HFFc6 (cell line): Measurements from ENCODE around the gene CELSR1. TPM values are rescaled to one million over a fixed set of nuclear protein-coding genes. Genes with fewer than 3 reads are reported as not detected.

ENCODE experiments used
- DNase-seq: peaks from one replicate; pipeline ENCODE4 v3.0.0-alpha.2; 2018
- H3K27ac Mint-ChIP-seq: 2 replicates; pipeline ENCODE4 v1.8.0; 2020; ENCODE audit warnings: mild to moderate bottlenecking, mixed read lengths
- H3K27me3 Mint-ChIP-seq: 2 replicates; pipeline ENCODE4 v1.8.0; 2021; ENCODE audit warnings: mild to moderate bottlenecking, moderate library complexity, mixed read lengths; ENCODE audit not compliant: insufficient read depth
- H3K36me3 Mint-ChIP-seq: 2 replicates; pipeline ENCODE4 v1.8.0; 2021; ENCODE audit warnings: low read depth, mixed read lengths
- H3K4me1 Mint-ChIP-seq: 2 replicates; pipeline ENCODE4 v1.8.0; 2020; ENCODE audit warnings: low read depth, mixed read lengths
- H3K4me3 Mint-ChIP-seq: 2 replicates; pipeline ENCODE4 v1.8.0; 2020; ENCODE audit warnings: mild to moderate bottlenecking, moderate library complexity, mixed read lengths
- H3K9me3 Mint-ChIP-seq: 2 replicates; pipeline ENCODE4 v1.8.0; 2020; ENCODE audit warnings: mild to moderate bottlenecking, mixed read lengths
- total RNA-seq, 6 experiments: library from RNA; stranded (reverse); fragmentation: NEBNext Ultra II Directional; extraction: Animal tissue kit (Norgen Biotek cat#: 25700); gene quantifications; 2 replicates in 1 of 6; 3 replicates in 5 of 6; pipeline ENCODE4 v1.2.3, GENCODE V29; 2021
- TF ChIP-seq, protein P1 (sequence below): fragments of 200-600 bp; sonication (generic); IDR thresholded peaks from 2 replicates; pipeline ENCODE4 v1.5.0; 2021; ENCODE audit warnings: antibody characterized with exemption, mild to moderate bottlenecking

Gene CELSR1
- total RNA-seq, 6 experiments from 2014 or later: 4.7 to 8.2 (median 6.5) TPM

DNA sequence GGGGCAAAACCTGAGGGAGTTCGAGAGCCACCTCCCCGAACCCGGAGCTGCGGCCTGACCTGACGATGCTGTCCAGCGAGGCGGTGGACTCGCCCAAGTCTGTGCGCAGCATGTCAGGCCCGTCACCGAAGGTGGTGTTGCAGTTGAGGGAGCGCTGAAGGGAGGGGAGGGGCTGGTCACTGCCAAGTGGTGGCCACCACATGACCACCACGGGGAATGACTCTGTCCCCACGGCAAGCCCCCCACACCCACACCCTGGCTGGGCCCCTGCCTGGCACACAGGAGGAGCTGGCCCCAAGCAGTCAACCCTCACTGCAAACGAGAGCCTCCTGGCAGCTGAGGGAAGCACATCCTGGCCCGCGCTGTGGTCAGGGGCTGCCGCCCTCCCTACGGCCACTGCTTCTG is 171.1 kb downstream of the CELSR1 start:
- no peak for DNase-seq
- H3K4me1 Mint-ChIP-seq: no peaks in the 10 kb centered on the region
- no peak overlapping the region for H3K4me3 Mint-ChIP-seq
- no peaks in the 10 kb centered on the region for H3K9me3 Mint-ChIP-seq
- H3K27ac Mint-ChIP-seq: no peak overlapping the region
- no peaks in the 10 kb centered on the region; the same call in none of the 2 replicates for H3K27me3 Mint-ChIP-seq
- TF ChIP-seq, protein P1, sequence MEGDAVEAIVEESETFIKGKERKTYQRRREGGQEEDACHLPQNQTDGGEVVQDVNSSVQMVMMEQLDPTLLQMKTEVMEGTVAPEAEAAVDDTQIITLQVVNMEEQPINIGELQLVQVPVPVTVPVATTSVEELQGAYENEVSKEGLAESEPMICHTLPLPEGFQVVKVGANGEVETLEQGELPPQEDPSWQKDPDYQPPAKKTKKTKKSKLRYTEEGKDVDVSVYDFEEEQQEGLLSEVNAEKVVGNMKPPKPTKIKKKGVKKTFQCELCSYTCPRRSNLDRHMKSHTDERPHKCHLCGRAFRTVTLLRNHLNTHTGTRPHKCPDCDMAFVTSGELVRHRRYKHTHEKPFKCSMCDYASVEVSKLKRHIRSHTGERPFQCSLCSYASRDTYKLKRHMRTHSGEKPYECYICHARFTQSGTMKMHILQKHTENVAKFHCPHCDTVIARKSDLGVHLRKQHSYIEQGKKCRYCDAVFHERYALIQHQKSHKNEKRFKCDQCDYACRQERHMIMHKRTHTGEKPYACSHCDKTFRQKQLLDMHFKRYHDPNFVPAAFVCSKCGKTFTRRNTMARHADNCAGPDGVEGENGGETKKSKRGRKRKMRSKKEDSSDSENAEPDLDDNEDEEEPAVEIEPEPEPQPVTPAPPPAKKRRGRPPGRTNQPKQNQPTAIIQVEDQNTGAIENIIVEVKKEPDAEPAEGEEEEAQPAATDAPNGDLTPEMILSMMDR: no peak
- no peaks in the 10 kb centered on the region for H3K36me3 Mint-ChIP-seq

DNA sequence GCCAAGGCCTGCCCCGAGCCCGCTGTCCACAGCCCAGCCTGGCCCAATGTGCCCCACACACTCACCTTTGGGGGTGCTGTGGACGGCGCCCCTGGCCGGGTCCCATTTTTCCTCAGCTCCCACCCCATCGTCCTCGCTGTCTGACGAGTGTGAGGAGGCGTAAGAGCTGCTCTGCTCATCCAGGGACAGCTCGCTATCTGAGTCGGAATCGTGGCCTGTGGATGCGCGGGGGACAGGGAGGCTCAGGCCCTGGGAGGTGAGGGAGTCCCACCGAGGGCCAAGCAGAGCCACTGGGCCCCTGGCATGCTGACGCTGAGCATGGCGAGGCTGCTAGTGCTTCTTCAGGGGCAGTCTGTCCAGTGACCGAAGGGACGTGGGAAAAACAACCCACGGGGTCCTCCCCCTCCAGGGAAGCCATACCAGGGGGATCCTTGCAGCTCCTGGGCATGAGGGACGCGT is 172.2 kb downstream of the CELSR1 start:
- Mint-ChIP-seq H3K9me3 (no peaks in the 10 kb centered on the region), H3K4me1 (peaks cover 6% of the 10 kb centered on the region; the same call in 1 of the 2 replicates), H3K27ac (no peak overlapping the region), H3K27me3 (no peaks in the 10 kb centered on the region; the same call in none of the 2 replicates), H3K4me3 (no peak overlapping the region), H3K36me3 (no peaks in the 10 kb centered on the region)
- no peak for DNase-seq
- TF ChIP-seq, protein P1: no peak

DNA sequence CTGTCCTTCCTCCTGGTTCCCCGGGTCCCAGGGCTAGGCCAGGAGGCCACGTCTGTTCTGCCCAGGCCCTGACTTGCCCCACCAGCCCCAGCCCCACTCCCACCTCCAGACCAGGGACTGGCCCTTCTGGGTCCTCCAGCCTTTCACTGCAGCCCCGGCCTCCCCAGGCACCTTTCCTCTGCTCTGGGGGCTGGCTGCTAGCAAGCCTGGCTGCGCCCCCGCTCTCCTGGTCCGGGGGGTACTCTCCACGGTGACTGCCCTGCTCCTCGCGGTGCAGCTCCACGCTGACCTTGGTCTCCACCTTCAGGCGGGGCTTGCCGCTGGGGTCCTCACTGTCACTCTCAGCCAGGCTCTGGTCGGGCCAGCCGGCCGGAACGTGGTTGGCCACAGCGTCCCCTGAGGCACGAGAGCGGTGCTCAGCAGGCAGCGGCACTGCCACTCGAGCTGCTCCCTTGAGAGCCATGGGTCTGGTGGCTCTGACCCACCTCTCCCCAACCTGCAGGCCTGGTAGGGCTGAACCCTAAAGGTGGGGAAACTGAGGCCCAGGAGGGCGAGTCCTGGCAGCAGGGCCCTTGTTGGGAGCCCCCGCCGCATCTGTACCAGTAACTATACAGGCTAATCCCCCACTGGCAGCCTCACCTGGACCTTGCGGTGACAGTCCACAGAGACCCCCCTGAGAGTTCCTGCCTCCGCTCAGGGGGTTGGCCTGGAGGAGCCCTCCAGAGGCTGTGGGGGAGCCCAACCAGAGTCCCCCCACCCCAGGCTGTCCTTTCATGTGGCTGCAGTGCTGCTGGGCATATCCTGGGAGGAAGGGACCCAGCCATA is 172.9 kb downstream of the CELSR1 start:
- Mint-ChIP-seq H3K9me3 (no peaks in the 10 kb centered on the region), H3K27ac (no peak overlapping the region), H3K36me3 (no peaks in the 10 kb centered on the region), H3K4me3 (no peak overlapping the region), H3K27me3 (no peaks in the 10 kb centered on the region; the same call in none of the 2 replicates), H3K4me1 (peaks cover 6% of the 10 kb centered on the region; the same call in 1 of the 2 replicates)
- TF ChIP-seq, protein P1: no peak
- no peak for DNase-seq

DNA sequence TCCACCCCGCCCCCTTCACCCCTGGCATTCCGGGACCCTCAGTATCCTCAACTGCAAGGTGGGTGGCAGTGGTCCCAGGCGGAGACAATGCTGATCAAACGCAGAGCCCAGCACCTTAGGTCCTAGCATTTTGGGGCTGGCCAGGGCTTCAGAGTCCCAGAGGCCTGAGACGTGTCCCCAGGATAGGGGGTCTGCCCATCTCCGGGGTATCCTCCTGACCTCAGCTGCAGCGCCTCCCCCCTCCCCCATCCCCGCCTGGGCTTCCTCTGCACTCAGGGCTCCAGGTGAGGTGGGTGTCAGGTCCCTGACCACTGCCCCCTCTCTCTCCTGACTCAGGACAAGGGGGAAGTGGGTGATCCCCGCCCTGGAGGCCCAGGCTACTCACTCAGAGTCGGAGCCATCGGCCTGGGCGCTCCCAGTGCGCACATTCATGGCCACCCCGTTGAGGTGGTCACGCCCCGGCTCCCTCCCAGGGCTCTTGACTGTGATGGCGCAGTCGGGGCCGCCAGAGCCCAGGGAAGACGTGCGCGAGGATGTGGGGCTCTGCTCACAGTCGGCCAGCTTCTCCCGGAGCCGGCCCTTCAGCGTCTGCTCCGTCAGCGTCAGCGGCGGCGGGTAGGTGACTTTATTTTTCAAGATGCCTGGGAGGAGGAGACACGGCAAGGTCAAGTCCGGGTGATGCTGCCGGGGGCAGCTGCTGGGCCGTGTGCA is 173.7 kb downstream of the CELSR1 start:
- Mint-ChIP-seq H3K27ac (no peak overlapping the region), H3K4me1 (peaks cover 6% of the 10 kb centered on the region; the same call in 1 of the 2 replicates), H3K4me3 (no peak overlapping the region), H3K36me3 (no peaks in the 10 kb centered on the region), H3K27me3 (no peaks in the 10 kb centered on the region; the same call in none of the 2 replicates), H3K9me3 (no peaks in the 10 kb centered on the region)
- no peak for DNase-seq
- TF ChIP-seq, protein P1: no peak

DNA sequence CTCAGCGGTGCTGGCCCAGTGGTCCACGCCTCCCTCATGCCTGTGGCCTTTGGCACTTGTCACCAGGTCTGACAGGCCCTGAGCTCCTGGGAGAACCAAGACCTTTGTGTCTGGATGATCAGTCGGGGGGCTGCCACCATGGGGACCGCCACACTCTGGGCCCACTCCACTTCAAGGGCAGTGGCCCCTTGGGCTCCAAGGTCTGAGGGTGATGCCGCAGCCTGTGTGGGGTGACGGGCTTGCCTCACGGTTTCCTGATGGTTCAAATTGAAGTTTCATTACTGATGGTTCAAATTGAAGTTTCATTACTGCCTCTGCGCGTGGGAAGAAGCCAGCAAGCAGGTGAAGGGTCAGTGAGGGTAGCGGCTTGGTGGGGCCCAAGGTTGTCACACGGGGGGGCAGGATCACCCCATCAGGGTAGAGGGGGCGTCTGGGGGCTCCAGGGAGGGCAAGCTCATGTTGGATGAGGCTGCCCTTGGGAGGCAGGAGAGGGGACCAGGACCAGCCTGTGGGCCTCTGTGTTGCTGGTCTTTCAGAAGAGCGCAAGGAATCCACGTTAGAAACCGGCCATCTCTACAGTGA is 174.4 kb downstream of the CELSR1 start:
- TF ChIP-seq, protein P1: no peak
- Mint-ChIP-seq H3K27me3 (peaks cover 2% of the 10 kb centered on the region), H3K36me3 (no peaks in the 10 kb centered on the region), H3K27ac (no peak overlapping the region), H3K4me3 (no peak overlapping the region), H3K4me1 (peaks cover 6% of the 10 kb centered on the region; the same call in 1 of the 2 replicates), H3K9me3 (no peaks in the 10 kb centered on the region)
- DNase-seq: no peak
